NCI-H187 (cell line): ENCODE results near the gene CAPN15.

Experiments used
- DNase-seq, 2 experiments: peaks; one replicate each; lab custom pipeline; 2025; lab: John Stamatoyannopoulos, UW

Gene CAPN15

DNA sequence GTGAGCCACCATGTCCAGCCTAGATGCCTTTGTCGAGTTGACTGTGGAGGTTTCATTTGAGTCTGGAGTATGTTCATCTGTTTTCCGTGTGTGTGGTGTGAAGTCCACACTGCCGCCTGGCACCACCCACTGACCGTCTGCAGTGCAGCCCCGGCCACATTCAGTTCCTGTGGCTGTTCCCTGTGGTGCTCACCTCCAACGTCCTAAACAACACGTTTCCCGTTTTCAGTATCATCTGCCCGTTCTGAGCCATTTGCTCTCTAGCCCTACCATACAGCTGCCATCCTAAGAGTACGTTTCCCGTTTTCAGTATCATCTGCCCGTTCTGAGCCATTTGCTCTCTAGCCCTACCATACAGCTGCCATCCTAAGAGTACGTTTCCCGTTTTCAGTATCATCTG lies 20.0 kb upstream of the CAPN15 start:
- peak; percentile 35 to 45 for DNase-seq

DNA sequence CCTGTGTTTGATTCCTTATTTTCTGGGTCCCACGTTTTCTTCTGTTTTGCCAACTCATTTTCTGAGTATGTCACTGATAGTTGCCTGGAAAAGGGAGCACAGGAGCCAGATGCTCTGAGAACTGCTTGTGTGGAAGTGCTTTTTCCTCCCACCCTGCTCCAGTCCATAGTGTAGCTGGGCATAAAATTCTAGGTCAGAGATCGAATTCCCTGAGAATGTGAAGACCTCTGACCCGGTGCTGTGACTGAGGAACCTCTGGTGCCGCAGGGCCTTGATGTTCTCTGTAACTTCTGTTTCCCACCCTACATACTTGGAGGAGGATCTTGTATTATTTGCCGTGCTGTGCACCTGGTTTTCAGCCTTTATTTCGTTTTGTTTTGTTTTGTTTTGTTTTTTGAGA lies 19.5 kb upstream of the CAPN15 start:
- DNase-seq: no peak

DNA sequence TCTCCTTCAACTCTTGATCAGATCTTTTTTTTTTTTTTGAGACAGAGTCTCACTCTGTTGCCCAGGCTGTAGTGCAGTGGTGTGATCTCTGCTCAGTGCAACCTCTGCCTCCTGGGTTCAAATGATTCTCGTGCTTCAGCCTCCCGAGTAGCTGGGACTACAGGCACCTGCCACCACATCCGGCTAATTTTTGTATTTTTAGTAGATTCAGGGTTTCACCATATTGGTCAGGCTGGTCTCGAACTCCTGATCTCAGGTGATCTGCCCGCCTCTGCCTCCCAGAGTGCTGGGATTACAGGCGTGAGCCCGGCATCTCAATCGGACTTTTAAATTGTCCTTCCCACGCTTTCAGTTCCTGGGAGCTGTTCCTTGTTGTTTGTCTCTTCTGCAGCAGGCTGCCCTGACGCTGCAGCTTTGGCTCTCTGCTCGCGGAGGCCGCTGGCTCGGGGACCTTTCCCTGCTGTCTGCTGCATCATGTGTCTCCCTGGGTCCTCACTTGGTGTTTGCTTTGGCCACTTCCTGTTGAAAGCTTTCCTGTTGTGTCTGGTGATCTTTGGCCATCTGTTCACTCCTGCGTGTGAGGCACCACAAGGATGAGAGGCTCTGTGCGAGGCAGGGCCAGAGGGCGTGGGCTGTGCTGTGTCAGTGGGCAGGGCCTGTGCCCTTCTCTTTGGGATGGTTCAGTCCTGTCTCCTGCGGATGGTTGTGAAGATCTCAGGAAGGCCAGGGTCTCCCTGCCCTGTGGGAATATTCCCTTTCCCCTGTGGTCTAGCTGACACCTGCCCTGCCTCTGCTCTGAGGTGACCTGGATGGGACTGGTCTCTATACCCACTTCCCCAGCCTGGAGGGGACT lies 18.4 kb upstream of the CAPN15 start:
- DNase-seq: no peak

DNA sequence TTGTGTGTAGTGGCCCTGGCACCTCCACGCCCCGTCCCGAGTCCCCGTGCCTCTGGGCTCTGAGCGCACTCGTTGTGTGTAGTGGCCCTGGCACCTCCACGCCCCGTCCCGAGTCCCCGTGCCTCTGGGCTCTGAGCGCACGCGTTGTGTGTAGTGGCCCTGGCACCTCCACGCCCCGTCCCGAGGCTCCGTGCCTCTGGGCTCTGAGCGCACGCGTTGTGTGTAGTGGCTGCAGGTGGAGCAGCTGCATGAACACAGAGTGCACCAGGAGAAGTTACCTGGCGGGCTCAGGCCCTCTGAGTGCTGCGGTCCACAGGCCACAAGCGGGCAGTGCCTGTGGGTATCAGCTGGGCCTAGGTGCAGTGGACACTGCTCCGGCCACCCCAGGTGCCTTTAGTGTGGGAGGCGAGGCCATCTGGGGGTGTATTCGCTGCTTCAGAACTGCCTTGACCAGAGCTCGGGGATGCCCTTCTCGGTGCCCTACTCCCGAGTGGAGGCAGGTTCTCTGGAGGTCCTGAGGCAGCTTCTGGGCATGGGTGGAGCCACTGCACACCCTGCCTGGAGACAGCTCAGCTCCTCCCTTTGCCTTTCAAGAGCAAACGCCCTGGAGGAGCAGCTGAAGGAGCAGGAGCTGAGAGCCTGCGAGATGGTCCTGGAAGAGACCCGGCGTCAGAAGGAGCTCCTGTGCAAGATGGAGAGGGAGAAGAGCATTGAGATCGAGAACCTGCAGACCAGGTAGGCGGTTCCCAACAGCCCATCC lies 17.3 kb upstream of the CAPN15 start:
- no peak for DNase-seq

DNA sequence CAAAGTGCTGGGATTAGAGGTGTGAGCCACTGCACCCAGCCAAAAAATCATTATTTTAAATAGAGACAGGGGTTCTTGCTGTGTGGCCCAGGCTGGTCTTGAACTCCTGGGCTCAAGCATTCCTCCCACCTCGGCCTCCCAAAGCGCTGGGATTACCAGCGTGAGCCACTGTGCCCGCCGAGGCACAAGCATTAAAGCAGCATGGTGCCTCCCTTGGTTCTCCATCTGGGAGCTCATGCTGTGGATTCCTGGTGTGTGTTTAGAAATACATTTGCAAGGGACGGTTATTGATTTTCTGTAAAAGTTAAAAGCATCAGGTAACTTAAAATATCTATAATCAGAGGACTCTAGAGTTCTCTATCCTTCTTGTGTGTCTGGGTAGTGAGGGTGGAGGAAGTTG lies 14.7 kb upstream of the CAPN15 start:
- DNase-seq: no peak

DNA sequence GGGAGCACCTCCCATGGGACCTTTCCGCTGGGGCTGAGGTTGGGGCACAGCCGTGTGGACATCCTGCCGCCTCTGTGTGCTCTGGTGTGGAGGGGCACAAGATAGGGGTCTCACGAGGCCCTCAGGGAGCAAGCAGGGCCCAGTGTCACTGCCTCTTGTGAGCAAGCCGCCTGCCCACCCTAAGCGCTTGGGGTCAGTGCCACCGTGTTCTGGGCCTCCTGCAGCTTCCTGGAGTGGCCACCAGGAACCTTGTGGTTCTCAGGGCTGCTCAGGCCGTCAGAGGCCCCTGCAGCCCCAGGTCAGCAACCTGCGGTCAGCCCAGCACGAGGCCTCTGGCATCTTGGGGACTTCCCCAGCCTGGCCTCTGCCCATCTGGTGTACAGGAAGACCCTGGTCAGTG lies 13.6 kb upstream of the CAPN15 start:
- no peak for DNase-seq

DNA sequence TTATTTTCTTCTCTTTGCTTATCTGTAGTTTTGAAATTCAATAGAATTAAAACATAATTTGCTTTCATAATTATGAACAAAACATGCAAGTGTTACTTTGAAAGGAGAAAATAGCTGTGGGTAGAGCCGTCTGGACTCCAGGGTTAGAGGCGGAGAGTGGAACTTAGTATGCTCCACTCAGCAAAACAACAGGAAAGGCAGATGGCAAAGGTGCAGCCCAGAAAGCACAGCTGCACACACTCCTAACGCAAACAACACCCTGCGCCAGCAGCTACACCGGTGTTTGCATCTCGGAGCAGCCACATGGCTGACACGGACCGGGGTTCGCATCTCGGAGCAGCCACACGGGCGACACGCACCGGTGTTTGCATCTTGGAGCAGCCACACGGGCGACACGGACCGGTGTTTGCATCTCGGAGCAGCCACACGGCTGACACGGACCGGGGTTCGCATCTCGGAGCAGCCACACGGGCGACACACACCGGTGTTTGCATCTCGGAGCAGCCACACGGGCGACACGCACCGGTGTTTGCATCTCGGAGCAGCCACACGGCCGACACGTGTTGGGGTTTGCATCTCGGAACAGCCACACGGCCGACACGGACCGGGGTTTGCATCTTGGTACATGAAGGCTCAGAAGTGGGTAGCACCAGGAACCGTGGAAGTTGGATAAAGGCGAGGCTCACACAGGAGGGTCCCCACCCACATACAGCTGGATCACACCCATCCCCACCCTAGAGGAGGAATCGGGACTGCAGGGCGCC lies 12.2 kb upstream of the CAPN15 start:
- no peak for DNase-seq

DNA sequence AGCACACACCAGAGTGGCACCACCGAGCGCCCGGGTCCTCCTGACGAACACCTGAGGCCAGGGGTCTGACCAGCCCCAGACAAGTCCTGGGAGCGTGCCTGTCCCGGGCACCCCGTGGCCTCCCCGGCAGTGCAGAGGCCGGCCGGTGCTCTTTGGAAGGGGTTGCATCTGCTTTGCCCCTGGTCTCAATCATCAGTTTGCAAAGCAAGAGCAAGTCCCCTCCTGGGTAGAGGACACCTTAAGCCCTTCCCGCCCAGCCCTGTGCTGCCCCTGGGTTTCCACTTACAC lies 11.6 kb upstream of the CAPN15 start:
- DNase-seq: no peak

DNA sequence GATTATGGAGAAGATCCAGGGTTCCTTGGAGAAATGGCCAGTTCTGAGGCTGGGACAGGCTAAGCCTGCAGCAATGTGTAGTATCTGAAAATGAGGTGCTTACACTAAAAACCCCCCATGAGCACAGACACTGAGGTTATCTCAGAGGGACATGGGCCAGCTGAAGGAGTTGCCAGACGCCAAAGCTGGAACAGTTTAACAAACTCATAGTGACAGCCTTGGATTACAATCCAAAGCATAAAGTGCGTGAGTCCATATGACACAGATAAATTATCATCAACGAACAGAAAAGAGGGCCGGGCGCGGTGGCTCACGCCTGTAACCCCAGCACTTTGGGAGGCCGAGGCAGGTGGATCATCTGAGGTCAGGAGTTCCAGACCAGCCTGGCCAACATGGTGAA lies 11.2 kb upstream of the CAPN15 start:
- no peak for DNase-seq

DNA sequence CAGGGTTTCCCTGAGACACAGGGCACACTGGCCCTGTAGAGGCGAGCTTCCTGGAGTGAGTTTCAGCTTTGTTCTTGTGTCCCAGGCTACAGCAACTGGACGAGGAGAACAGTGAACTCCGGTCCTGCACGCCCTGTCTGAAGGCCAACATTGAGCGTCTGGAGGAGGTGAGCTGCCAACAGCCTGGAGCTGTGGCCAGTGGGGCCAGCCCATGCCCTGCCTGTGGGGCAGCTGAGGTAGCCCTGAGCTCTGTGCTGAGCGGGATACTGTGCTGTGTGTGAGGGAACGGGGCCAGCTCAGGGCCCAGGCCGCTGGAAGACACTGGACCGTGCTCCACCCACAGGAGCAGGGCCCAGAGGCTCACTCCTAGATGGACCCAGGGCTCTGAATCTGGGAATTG lies 8.7 kb upstream of the CAPN15 start:
- DNase-seq: no peak

DNA sequence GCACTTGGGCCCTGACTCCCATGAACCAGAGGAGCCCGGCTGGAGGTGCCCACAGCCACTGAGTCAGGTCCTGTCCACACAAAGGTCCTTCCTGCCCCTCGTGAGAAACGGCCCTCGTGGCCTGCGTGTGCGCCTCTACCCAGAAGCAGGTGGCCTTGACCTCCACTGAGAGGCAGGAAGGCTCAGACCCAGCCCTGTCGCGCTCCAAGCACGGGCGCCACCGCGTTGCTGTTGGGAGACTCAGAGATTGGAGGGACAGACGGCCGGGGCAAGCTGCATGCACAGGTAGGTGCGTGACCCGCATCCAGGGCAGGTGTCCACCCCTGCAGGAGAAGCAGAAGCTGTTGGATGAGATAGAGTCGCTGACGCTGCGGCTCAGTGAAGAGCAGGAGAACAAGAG lies 8.1 kb upstream of the CAPN15 start:
- no peak for DNase-seq

DNA sequence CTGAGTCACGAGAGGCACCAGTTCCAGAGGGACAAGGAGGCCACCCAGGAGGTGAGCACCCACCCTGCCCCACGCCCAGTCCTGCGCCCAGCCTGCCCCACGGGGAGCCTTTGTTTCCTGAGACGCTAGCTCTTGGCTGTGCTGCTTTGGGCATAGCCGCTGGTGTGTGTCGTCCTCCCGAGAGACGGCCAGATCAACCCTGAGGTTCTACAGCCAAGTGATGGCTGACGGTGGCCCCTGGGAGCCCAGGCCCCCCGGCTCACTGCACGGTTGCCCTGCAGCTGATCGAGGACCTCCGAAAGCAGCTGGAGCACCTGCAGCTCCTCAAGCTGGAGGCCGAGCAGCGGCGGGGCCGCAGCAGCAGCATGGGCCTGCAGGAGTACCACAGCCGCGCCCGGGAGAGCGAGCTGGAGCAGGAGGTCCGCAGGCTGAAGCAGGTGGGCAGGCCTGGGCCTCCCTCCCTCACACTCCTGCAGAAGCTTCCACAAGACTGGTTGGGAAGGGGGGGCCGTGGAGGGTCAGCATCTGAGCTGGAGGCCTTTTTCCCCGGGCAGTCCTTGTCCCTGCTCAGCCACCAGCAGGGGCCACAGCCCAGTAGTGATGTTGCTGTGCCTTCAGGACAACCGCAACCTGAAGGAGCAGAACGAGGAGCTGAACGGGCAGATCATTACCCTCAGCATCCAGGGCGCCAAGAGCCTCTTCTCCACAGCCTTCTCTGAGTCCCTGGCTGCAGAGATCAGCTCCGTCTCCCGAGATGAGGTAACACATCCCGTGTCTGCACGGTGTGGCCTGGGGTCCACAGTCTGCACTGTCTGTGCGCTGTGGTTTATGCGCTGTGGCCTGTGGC lies 7.4 kb upstream of the CAPN15 start:
- no peak for DNase-seq

DNA sequence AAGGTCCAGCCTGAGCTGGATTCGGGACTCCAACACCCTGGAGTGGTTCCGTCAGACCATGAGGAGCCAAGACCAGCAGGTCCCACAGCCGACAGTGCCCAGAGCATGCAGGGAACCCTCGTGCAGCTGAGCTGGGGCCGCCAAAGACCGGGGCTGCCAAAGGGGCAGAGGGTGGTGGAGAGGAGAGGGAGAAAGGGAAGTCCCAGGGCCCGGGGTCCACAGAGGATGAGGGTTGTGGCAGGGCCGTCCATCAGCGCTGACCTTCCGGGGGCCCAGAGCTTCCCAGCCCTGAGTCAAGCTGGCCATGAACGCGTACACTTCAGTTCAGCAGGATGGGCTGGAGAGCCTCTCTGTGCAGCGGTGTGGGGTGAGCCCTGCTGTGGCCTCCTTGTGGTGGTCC lies 6.7 kb upstream of the CAPN15 start:
- DNase-seq: no peak

DNA sequence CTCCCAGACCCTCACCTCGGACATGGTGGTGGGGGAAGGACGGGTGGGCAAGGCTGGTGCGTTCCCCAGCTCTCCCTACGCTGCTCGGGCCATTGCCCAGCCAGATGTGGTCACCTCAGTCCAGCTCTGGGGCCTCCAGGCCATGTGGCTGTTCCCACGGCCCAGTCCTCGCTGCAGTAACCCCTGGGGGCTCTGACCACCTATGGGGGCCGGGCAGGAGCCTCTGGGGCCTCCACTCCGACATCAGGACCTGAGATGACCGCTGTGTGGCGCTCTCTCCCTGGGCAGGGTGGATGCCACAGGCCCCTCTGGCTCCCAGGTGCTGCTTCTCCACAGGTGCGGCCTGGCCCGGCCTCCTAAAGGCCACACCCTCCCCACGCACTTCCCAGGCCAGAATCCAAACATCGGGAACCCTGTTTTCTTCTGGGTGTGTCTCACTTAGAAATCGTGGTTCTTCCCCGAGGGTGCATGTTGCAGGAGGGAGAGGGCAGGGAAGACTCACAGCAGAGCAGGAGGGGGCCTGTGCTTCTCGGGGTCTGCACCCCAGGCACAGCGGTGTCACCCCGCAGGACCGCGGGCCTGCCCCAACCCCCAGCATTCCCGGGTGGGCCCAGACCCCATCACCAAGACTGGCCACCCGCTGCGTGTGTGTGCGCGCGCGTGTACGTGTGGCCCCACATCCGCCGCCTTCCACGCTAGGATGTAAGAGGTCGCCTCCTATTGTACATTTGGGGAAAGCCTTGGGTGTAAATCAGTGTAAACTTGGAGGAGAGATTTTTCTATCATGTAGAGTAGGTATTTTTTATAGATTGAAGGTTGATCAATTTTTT lies 5.9 kb upstream of the CAPN15 start:
- DNase-seq: no peak

DNA sequence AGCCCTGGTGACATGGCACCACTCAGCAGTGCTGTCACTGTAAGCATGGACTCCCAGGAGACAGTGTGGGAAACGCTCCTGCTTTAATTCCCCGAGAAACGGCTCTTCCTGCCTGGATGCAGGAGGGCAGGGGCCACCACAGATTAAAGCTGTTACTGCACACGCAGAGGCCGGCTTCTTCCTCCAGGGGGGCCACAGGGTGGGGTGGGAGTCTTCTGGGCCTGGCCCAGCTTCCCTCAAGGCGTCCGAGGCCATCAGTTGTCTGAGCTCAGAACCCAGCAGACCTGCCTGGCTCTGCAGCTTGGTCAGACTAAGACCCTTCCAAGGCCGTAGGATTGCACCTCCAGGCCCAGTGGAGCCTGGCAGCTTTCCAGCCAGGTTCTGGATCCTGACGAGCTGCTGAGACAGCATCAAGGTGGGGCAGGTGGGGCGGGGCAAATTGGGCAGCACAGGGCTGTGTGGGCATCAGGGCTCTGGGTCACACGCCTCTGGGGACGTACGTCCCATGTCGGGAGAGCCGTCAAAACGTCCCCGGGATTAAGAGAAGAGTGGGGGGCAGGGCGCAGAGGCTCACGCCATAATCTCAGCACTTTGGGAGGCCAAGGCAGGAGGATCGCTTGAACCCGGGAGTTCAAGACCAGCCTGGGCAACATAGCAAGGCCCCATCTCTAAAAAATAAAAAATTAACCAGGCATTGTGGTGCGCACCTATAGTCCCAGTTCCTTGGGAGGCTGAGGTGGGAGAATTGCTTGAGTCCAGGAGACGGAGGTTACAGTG lies 5.0 kb upstream of the CAPN15 start:
- no peak for DNase-seq

DNA sequence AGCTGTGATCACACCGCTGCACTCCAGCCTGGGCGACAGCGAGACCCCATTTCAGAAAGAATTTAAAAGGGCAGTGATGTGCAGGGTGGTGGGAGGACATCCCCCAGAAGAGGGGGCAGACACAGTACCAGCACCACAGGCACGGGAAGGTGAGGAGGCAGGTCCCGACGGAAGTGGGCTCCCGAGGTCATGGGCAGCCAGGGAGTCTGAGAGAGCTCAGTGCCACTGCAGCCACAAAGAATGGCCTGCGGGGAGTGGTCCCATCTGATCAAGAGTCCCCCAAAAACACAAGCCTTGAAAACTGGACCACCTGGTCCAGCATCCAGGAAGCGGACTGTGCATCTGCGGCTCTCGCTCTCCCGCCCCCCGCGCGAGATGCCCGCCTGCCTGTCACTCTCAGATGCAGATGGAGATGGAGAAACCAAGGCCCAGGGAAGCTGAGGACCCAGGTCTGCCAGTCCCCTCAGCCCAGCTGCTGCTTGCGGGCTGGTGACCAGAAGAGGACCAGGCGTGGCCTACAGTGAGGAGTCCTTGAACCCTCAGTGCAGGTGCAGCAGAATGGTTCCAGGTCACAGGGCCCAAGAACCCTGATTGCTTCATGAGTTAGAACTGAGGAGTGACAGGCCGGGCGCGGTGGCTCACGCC lies 4.3 kb upstream of the CAPN15 start:
- no peak for DNase-seq

DNA sequence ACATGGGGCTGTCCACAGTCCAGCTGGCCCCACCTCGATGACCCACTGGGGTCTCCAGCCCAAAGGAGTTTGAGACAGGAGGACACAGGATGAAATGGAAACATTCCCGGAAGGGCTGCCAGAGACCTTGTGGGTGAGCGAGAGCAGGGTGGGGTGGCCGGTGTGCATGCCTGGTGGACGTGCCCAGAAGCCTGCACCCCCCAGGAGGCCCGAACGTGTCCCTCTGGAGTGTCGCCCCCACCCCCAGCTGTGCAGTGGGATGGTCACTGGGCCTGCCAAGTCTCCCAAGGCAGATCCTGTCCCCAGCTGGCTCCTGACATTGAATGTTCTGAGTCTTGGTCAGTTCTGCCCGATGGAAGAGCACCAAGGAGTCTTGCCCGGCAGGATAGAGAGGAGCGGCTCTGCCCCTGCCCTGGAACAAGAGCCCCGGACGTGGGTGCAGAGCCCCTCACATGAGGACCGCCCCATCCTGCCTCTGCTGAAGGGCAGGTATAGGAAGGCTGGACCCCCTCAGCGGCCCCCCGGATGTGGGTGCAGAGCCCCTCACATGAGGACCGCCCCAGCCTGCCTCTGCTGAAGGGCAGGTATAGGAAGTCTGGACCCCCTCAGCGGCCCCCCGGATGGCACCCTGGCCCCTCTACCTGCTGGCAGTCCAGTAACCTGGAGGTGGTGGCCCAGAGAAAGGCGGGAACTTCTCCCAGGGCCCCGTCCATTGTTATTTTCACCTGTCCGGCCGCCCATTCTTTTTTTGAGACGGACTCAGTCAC lies 3.1 kb upstream of the CAPN15 start:
- no peak for DNase-seq

DNA sequence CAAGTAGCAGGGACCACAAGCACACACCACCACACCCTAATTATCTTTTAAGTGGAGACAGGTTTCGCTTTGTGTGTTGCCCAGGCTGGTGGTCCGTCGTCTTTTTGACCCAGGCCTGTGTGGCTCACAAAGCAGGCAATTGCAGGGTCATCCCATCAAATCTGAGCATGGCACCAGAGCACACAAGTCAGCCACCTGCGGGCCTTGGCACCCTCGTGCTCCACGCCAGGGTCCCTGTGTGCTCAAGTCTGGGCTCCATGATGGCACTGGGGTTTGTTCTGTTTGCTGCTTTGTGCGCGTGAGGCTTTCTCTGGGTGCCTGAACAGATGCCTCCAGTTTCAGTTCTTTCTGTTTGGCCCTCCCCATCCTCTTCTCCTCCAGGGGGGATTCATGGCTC lies 2.4 kb upstream of the CAPN15 start:
- DNase-seq: no peak

DNA sequence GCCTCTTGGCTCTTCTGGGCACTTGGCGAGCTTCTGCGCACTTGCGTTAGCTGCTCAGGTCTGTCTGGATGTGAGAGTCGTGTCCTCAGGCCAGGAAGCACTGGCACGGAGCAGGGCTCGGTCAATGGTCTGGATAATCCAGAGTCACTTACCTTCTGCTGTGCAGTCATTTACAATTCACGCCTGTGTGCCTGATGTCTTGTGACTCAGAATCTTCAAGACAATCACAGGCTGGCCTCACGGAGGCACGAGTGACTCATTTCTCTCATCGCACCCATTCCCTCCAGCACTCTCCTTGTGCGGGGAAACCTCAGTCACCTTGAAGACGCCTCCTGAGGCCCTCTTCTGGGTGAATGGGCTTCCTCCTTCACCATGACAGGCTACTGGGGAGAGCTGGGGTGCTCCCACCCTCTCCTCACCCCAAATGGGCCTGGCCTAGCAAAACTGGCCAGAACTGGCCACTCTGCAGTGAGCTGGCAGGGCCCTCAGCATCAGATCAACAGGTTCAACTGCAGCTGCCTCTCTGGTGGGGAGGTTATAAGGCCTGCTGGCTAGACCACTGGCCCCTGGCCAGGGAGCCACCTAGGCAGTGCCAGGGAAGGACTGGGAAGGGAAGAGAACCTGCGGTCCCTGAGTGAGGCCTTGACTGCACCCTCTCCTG lies 1.9 kb upstream of the CAPN15 start:
- no peak for DNase-seq
